ENCODE results near the gene MRE11.

Gene MRE11

GRCh38 chr11:94449029-94449428 is 44.6 kb downstream of the MRE11 start:
- TF ChIP-seq MZF1 (tag by site-specific recombination; IDR thresholded peaks at IDR 0.05; ENCODE audit: borderline replicate concordance), result no peak
- no peak for TF ChIP-seq ZSCAN5A (tag by site-specific recombination; IDR thresholded peaks at IDR 0.05)
- TF ChIP-seq KLF9 (tag by site-specific recombination; IDR thresholded peaks at IDR 0.05; ENCODE audit: low read depth), result no peak
- TF ChIP-seq ZNF398 (tag by site-specific recombination; IDR thresholded peaks at IDR 0.05), result no peak
- no peak for TF ChIP-seq ZNF624 (tag by site-specific recombination; IDR thresholded peaks at IDR 0.05)
- TF ChIP-seq ZFP37 (tag by site-specific recombination; IDR thresholded peaks at IDR 0.05), result no peak
- no peak for TF ChIP-seq ZNF426 (tag by site-specific recombination; IDR thresholded peaks at IDR 0.05)
- TF ChIP-seq KLF16 (tag by site-specific recombination; IDR thresholded peaks at IDR 0.05), result no peak
- TF ChIP-seq ZNF138 (tag by site-specific recombination; IDR thresholded peaks at IDR 0.05; ENCODE audit: borderline replicate concordance), result no peak
- no peak for TF ChIP-seq ZNF148 (tag by site-specific recombination; IDR thresholded peaks at IDR 0.05; ENCODE audit: borderline replicate concordance)
- TF ChIP-seq ZFP69B (tag by site-specific recombination; IDR thresholded peaks at IDR 0.05), result no peak
- no peak for TF ChIP-seq ZNF302 (tag by site-specific recombination; IDR thresholded peaks at IDR 0.05; ENCODE audit: low read depth)
- no peak for TF ChIP-seq RBAK (tag by site-specific recombination; IDR thresholded peaks at IDR 0.05)
- no peak for TF ChIP-seq ZNF792 (tag by site-specific recombination; IDR thresholded peaks at IDR 0.05)
- no peak for TF ChIP-seq PRDM6 (tag by site-specific recombination; IDR thresholded peaks at IDR 0.05)
- no peak for TF ChIP-seq KLF1 (tag by site-specific recombination; IDR thresholded peaks at IDR 0.05)
- no peak for TF ChIP-seq ZBTB7A (tag by site-specific recombination; IDR thresholded peaks at IDR 0.05; ENCODE audit: low read depth)
- Histone ChIP-seq H3K36me3 (ENCODE audit: control insufficient read depth in 2 of 2, insufficient read depth in 1 of 2, low read length in 2 of 2) (peaks cover 14 to 45% of the 10 kb centered on the region in 2 experiments; a peak in 2 of 3 replicates), H3K27ac (ENCODE audit: extremely low read depth, low read depth, low read length) (no peak overlapping the region), H3K4me1 (ENCODE audit: control insufficient read depth, insufficient read depth, low read length) (no peaks in the 10 kb centered on the region), H3K9me3 (ENCODE audit: control insufficient read depth, insufficient read depth, low read depth, low read length) (no peaks in the 10 kb centered on the region), H3K4me3 (ENCODE audit: low read depth, low read length) (no peak overlapping the region)
- CTCF ChIA-PET, result interaction anchor here (0.6 kb wide), 1 partner anchor 72 kb away, joined by 3 read pairs; no protein-coding TSS in a partner anchor
- POLR2A ChIA-PET, result no interaction called here

GRCh38 chr11:94447149-94447548 is 46.5 kb downstream of the MRE11 start:
- Histone ChIP-seq H3K9me3 (ENCODE audit: control insufficient read depth, insufficient read depth, low read depth, low read length) (no peaks in the 10 kb centered on the region), H3K4me3 (ENCODE audit: low read depth, low read length) (no peak overlapping the region), H3K4me1 (ENCODE audit: control insufficient read depth, insufficient read depth, low read length) (no peaks in the 10 kb centered on the region), H3K36me3 (ENCODE audit: control insufficient read depth in 2 of 2, insufficient read depth in 1 of 2, low read length in 2 of 2) (peaks cover 17 to 52% of the 10 kb centered on the region in 2 experiments; a peak in 2 of 3 replicates), H3K27ac (ENCODE audit: extremely low read depth, low read depth, low read length) (no peak overlapping the region)
- POLR2A ChIA-PET, result no interaction called here
- CTCF ChIA-PET, result no interaction called here
- TF ChIP-seq ZBTB8A (tag by site-specific recombination; IDR thresholded peaks at IDR 0.05) (no peak), ZNF354C (tag by site-specific recombination; IDR thresholded peaks at IDR 0.05; ENCODE audit: borderline replicate concordance, low read depth) (no peak), ZNF10 (tag by site-specific recombination; IDR thresholded peaks at IDR 0.05) (no peak)
